KOPT-K1 (cell line): ENCODE measurements around the gene TEKTIP1.

Source experiments
- H3K27ac ChIP-seq: fragments of 200-600 bp; sonication (generic); 2 replicates; pipeline ENCODE4 v1.5.1; 2016; ENCODE audit warnings: antibody characterized with exemption, mild to moderate bottlenecking, low read depth, low read length; ENCODE audit not compliant: poor library complexity, severe bottlenecking
- H3K36me3 ChIP-seq: fragments of 200-600 bp; sonication (generic); 2 replicates; pipeline ENCODE4 v1.5.1; 2017; ENCODE audit warnings: antibody characterized with exemption, mild to moderate bottlenecking, low read length, moderate library complexity; ENCODE audit not compliant: insufficient read depth
- H3K9me3 ChIP-seq: fragments of 200-600 bp; sonication (generic); 2 replicates; pipeline ENCODE4 v1.5.1; 2017; ENCODE audit warnings: antibody characterized with exemption, low read length, mild to moderate bottlenecking; ENCODE audit not compliant: insufficient read depth, poor library complexity, severe bottlenecking

Gene TEKTIP1

DNA sequence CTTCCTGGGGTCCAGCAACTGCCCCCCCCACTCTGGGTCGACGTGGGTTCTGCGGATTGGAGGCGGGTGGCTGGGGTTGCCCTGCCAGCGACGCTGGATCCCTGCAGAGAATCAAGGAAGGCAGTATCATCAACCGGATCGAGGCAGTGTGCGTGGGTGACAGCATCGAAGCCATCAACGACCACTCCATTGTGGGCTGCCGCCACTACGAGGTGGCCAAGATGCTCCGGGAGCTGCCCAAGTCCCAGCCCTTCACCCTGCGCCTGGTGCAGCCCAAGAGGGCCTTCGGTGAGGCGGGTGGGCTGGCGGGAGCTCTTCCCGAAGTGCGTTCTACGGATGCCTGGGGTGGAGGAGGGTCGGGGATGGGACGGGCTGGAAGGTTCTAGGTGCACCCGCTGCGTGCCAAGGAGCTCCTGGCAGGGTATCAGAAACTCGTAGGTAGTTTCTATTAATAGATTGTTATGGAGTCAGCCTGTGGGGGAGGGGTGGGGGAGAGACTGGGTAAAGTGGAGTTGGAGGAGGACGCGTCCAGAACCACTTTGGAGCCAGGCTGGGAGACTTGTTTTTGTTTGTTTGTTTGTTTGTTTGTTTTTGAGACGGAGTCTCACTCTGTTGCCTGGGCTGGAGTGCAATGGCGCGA lies 47.9 kb downstream of the TEKTIP1 start:
- Histone ChIP-seq H3K27ac (no peak overlapping the region), H3K36me3 (no peaks in the 10 kb centered on the region), H3K9me3 (peaks cover 19% of the 10 kb centered on the region)

DNA sequence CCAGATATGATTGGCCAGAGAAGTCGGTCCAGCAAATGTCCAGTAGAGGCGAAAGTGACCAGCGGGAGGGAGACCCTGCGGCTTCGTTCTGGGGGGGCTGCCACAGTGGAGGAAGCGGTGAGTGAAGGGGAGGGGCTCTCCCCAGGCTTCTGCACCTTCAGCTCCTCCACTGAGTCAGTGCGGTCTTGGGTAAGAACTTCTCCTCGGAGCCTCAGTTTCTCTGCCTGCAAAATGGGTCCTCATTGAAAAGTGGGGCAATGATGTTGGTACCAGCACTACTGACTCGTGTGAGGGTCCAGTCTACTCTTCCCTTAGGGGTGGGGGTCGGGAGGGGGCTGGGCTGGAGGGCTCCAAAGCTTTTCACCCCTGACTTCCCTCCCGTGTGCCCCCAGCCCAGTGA lies 50.5 kb downstream of the TEKTIP1 start:
- no peaks in the 10 kb centered on the region for H3K36me3 ChIP-seq
- no peak overlapping the region for H3K27ac ChIP-seq
- peaks cover 20% of the 10 kb centered on the region for H3K9me3 ChIP-seq

DNA sequence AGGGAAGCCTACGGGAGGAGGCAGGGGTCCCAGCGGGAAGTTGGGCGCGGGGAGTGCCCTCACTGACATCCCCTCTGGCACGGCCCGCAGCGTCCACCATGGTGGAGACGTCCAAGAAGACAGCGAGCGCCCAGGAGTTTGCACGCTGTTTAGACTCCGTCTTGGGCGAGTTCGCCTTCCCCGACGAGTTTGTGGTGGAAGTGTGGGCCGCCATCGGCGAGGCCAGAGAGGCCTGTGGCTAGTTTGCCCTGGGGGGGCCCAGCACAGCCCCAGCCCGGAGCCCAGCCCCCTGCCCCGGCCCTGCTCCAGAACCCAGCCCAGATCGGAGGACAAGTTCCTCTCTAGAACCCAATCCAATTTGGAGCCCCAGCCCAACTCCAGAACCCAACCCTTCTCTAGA lies 51.0 kb downstream of the TEKTIP1 start:
- peaks cover 20% of the 10 kb centered on the region for H3K9me3 ChIP-seq
- H3K36me3 ChIP-seq = no peaks in the 10 kb centered on the region
- H3K27ac ChIP-seq = no peak overlapping the region

DNA sequence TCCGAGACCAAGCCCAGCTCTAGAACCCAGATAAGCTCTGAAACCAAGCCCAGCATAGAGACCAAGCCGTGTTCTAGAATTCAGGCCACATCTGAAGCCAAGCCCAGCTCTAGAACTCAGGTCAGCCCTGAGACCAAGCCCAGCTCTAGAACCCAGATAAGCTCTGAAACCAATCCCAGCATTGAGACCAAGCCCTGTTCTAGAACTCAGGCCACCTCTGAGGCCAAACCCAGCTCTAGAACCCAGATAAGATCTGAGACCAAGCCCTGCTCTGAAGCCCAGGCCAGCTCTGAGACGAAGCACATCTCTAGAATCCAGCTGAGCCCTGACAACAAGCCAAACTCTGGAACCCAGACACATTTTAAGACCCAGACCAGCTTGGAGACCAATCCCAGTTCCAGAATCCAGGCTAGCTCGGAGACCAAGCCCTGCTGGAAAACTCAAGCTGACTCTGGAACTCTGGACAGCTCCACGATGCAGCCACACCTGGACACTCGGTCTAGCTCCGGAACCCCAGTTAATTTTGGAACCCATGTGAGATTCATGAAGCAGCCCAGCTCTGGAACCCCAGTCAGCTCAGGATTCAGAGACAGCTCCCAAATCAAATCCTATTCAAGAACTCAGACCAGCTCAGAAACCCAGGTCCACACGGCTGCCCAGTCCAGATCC lies 52.2 kb downstream of the TEKTIP1 start:
- Histone ChIP-seq H3K36me3 (no peaks in the 10 kb centered on the region), H3K27ac (no peak overlapping the region), H3K9me3 (peaks cover 20% of the 10 kb centered on the region)

DNA sequence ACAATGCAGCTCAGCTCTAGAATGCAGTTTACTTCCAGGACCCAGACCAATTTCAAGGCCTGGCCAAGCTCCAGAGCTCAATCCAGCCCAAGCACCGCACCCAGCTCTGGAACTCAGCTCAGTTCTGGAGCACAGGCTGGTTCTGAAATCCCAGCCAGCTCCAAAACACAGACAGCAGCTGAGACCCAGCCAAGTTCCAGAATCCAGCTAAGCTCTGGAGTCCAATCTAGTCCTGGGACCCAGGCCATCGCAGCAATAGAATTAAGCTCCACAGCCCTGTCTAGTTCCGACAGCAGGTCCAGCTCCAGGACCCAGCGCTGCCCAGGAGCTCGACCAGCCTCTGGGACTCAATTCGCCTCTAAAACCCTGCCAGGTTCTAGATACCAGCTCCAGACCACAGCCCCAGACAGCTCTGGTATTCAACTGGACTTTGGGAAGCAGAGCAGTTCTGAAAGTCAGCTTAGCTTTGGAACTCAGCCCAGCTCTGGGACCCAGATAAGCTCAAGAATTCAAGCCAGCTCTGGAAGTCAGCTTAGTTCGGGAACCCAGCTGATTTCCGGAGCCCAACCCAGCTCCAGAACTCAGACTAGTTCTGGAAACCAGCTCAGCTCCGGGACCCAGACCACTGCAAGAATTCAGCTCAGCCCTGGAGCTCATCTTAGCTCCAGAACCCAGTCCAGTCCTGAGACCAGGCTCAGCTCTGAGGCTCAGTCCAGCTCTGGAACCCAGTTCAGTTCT lies 53.1 kb downstream of the TEKTIP1 start:
- Histone ChIP-seq H3K9me3 (peaks cover 20% of the 10 kb centered on the region), H3K36me3 (no peaks in the 10 kb centered on the region), H3K27ac (no peak overlapping the region)

DNA sequence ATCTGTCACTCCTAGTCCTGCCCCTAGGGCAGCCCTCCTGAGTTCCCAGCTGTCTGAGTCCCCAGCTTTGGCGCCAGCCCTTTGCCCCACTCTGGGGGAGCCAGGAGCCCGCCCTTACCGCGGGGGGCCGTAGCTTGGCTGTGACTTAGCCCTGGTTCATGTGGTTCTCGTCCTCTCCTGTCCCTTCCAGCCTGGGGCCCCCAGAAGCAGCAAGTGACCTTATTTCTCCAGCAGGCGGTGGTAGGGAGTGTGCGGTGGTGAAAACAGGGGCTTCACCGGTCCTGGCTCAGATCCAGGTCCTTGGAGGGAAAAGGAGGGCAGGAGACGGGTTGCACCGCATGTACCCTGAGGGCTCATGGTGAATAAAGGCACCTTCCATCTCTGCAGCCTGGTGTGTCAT lies 54.2 kb downstream of the TEKTIP1 start:
- peaks cover 20% of the 10 kb centered on the region for H3K9me3 ChIP-seq
- no peak overlapping the region for H3K27ac ChIP-seq
- no peaks in the 10 kb centered on the region for H3K36me3 ChIP-seq
